Stimulated activated CD4-positive, alpha-beta T cell treated with anti-CD3 and anti-CD28 coated beads, Interleukin-12 subunit alpha, Interleukin-12 subunit beta, amount 100 ng/mL, for 4 hours (primary cell): ENCODE data around the gene RNF126.
A peak's percentile ranks its signal among the peaks of the same experiment; 100 is the strongest.

Source experiments
- DNase-seq: peaks from one replicate; pipeline ENCODE4 v3.0.0-alpha.2; 2020

Gene RNF126

GRCh38 chr19:661427-662196, 1.4 kb downstream of the RNF126 start:
- DNase-seq, result peak; percentile 61

DNA sequence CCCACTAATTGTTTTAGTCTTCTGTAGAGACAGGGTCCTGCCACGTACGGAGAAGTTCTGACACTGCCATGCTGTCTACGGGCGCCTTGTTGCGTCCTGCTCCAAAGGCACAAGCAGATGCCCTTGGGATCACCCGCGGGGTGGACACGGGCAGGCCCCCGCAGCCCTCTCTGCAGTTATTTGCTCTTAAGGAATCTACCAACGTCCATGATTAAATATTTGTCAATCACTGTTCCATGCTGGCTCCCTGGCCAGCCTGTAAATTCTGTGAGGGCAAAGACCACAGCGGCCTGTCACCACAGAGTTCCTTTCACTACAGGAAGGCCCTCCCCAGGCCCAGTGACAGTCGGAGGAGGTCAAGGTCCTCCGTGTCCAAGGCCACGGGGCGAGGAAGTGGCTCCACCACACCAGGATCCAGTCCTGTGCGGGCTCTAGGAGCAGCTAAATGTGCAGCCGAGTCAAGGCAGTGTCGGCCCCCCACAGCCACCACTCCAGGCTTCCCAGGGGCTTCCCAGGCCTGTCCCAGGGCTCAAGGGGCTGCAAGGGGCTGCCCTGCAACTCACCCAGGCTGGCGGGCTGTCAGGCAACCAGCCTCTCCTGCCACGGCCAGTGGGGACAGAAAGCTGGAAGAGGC, 2.1 kb downstream of the RNF126 start:
- DNase-seq, result no peak

- no peak for DNase-seq
Observed at GRCh38 chr19:658916-659839, 3.8 kb downstream of the RNF126 start.

- no peak for DNase-seq
Observed at GRCh38 chr19:658059-658839, 4.8 kb downstream of the RNF126 start.

DNA sequence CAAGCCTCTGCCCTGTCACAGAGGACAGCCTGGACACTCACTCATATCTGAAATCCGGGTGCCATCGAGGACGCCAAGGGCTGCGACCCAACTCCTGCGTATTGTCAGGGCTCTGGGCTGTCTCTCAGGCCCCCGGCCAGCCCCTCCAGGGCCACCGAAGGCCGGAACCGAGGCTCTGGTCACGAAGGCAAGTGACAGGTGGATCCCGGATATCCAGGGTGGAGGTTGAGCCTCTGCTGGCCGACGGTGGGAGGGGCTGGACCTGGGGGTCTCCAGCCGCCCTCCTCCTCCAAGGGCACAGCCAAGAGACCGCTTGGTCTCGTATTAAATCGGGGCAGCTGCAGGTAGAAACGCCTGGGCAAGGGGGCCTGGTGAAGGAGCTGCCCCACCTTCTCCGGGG, 5.4 kb downstream of the RNF126 start:
- no peak for DNase-seq

DNA sequence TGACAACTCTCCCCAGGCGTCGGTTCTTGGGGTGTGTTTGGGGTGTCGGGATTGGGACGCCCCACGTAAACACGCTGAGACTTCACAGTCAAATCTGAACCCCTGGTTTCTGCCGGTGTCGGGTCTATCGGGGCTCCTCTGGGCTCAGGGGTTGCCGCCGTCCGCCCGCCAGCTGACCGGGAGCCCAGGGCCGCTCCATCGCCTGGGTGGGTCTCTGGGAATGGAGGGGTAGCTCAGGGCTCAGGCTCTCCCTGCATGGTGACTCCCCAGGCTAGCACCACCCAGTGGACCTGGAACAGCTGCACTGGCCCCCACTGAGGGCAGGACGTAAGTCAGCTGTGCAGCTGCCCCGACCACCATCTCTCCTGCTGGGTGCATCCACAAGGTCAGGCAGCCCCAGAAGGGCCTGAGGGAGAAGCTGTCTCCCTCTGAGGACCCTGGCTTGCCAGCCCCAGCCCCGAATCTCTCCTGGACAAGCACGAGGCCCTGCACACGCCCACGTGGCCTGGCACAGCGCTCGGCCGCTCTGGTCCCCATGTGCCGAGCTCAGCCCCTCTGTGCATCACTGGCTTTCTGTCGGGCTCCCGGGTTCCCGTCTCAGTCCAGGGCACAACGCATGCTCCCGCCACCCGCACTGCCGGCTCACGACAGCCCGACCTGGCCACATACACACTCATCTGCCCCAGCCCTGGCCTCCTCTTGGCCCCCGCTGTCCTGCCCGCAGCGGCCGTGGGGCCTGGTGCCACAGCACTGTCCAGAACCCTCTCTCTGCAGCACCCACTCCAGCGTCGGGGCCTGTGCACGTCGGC, 6.1 kb downstream of the RNF126 start:
- no peak for DNase-seq

GRCh38 chr19:655691-656090, 7.3 kb downstream of the RNF126 start:
- DNase-seq, result no peak

- no peak for DNase-seq
Observed at GRCh38 chr19:653425-653824, 9.6 kb downstream of the RNF126 start.

DNA sequence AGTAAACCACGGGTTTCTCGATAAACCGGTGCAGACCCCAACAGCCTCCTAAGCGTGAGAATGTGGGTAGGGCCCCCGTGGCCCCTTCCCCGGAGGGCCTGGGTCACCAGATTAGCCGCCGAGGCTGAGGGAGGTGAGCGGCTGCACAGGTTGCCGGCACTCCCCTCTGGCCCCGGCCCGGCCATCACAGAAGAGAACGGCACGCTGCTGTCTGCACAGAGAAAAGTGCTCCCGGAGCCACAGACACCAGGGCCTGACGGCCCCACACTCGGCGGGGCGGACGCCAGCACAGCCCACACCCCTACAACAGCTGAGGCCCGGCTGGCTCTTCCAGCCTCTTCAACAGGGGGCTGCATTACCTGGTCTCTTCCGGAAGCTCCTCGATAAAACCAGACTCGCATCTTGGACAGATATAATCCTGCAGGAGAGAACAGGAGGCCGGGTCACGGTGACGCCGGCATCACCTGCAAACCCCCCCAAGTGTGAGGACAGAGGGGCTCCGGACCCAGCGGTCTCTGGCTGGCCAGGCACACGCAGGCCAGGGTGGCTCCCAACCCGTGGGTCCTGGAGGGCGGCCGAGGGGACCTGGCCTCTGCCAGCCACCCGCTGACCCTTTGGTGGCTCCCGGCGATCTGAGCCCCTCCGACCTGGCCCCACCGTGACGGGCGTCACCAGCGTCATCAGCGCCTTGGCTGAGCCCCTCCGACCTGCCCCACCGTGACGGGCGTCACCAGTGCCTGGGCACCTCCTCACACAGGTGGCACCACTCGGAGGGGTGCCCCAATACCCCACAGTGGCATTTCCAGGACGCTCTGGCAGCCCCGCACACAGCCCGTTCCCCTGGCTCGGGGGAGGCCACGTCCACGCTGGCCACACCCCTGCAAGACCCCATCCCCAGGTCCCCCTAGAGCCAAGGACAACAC, 10.3 kb downstream of the RNF126 start:
- no peak for DNase-seq

DNA sequence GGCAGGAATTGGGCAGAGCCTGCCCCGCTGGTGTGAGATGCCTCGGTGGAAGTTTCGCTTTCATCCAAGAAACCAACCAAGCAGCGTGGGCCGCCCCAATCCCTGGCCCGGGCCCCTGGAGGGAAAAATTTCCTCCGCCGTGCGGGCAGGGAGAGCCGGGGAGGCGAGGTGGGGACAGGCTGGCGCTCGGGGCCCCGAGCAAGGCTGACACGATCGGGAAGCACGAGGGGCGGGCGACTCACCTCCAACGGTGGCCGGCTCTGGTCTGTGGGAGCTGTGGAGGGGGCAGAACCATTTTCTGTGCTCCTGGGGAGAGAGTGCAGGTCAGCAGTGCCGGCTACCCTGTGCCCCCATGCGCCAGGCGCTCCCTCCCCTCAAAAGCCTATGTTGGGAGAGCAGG, 11.0 kb downstream of the RNF126 start:
- DNase-seq, result no peak

DNA sequence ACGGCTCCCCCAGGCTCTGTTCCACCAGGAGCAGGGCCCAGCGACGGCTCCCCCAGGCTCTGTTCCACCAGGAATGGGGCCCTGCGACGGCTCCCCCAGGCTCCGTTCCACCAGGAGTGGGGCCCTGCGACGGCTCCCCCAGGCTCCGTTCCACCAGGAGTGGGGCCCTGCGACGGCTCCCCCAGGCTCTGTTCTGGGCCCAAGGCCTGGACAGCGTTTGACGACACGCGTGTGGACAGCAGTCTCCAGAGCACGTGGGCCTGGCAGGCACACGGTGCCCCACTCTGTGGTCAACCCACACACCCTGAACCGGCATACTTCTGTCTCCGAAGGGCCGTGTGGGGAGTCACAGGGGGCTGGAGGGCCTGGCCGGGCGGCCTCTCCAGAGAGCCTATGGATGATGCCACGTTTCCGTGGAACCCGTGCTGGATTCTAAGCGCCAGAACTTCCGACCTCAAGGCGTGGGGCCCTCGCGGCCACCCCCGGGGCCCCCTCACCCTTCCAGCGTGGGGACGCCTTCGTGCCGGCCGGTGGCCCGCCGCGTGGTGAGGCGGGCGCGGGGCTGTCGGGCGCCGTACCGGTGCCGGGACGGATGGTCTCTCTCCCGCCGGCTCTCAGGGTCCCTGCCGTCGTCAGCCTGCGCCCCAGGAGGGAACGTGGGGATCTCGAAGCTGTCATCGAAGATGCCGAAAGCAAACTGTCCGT, 11.7 kb downstream of the RNF126 start:
- DNase-seq, result no peak

GRCh38 chr19:650121-650520, 12.9 kb downstream of the RNF126 start:
- DNase-seq, result no peak

- no peak for DNase-seq
Observed at GRCh38 chr19:648904-649801, 13.9 kb downstream of the RNF126 start.

DNA sequence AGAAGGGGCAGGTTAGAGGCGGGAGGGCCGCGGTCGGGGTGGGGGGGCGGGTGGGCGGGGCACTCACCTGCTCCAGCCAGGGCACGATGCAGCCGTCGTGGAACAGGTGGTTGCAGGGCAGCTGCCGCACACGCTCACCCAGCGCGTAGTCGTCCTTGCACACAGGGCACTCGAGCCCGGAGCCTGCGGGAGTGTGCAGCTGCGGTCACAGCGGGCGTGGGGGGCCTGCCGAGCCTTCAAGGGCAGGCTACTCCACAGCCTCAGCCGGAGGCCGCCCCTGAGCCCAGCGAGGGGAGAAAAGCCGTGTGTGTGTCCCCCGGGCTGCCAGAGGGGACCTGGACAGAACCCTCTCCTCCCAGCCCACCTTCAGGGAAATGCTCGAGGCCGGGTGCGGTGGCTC, 14.7 kb downstream of the RNF126 start:
- no peak for DNase-seq

GRCh38 chr19:647566-648284, 15.3 kb downstream of the RNF126 start:
- no peak for DNase-seq

DNA sequence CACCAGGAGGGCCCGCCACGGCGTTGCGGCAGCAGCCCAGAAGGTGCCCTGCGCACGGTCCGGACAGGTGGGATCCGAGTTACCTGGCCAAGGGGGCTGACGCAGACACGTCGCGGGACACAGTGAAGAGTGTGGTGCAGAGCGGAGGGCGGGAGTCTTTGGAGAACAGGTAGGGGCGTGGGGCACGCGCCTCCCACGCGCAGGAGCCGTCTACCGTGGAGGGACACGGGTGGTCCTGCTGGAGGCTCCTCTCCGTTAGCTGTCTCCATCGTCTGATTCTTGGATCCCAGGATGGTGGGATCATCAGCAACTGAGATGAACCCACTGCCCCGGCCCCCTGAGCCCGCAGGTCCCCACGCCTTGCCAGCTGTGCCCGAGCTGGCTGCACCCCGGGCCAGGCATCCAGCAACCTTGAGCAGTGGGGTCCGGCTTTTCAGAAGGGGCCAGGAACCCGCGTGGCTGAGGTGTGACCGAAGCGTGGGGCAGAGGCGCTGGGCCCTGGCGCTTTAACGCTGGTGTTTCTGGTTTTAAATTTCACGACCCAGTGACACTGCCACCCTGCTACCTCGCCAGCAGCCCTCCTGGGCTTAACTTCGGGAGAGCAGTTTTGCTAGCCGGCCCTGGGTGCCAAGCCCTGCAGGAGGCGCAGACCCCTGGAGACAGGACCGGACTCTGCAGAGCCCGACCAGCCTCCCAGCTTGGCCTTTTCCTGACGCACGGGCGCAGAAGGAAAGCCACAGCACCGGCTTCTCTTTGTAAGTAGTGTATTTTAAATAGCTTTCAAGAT, 16.0 kb downstream of the RNF126 start:
- no peak for DNase-seq
